ENCODE data around the gene LRRC17.

- no peak for TF ChIP-seq CTCF (IDR thresholded peaks at IDR 0.05)
- no peak for TF ChIP-seq EZH2 (IDR thresholded peaks at IDR 0.05; ENCODE audit: borderline replicate concordance, insufficient read depth, low read depth, low read length, poor library complexity, severe bottlenecking)
Measured at GRCh38 chr7:102935450-102936115, 22.8 kb downstream of the LRRC17 start.
